Left ventricle myocardium inferior (tissue), 1 donor: Measurements from ENCODE around the gene COL1A1. TPM values are rescaled to one million over a fixed set of nuclear protein-coding genes. Genes with fewer than 3 reads are reported as not detected.

Source experiments
- DNase-seq: peaks from one replicate; pipeline ENCODE4 v3.0.0-alpha.2; 2020
- H3K27ac ChIP-seq: fragments of 200-600 bp; replicated peaks from 2 replicates; pipeline ENCODE4 v1.8.0; 2021
- H3K27me3 ChIP-seq: fragments of 200-600 bp; 2 replicates; pipeline ENCODE4 v1.8.0; 2021; ENCODE audit warnings: low read depth
- H3K36me3 ChIP-seq: fragments of 200-600 bp; 2 replicates; pipeline ENCODE4 v1.8.0; 2021
- H3K4me1 ChIP-seq: fragments of 200-600 bp; 2 replicates; pipeline ENCODE4 v1.8.0; 2021
- H3K4me3 ChIP-seq: fragments of 200-600 bp; 2 replicates; pipeline ENCODE4 v1.8.0; 2021; ENCODE audit warnings: mild to moderate bottlenecking, moderate library complexity
- H3K9me3 ChIP-seq: fragments of 200-600 bp; replicated peaks from 2 replicates; pipeline ENCODE4 v1.8.0; 2021
- intact Hi-C: fragments of 100-400 bp; cut with micrococcal nuclease; formaldehyde crosslinking; loops from one replicate; pipeline ENCODE4 v1.11.0; 2022
- total RNA-seq: library from RNA; stranded (reverse); fragmentation: NEBNext Ultra II Directional; extraction: Animal tissue kit (Norgen Biotek cat#: 25700); gene quantifications from one replicate; pipeline ENCODE4 v1.2.1, GENCODE V29; 2021
- TF ChIP-seq, protein P1 (sequence below): fragments of 200-600 bp; IDR thresholded peaks from 2 replicates; pipeline ENCODE4 v1.8.0; 2021; ENCODE audit warnings: antibody characterized with exemption, mild to moderate bottlenecking, borderline replicate concordance
- donor health status: DM: no; HTN: yes; CAD: no; lungs with severe emphysema.

Gene COL1A1
- total RNA-seq, 1 donor from 2014 or later = 45.8 TPM

DNA sequence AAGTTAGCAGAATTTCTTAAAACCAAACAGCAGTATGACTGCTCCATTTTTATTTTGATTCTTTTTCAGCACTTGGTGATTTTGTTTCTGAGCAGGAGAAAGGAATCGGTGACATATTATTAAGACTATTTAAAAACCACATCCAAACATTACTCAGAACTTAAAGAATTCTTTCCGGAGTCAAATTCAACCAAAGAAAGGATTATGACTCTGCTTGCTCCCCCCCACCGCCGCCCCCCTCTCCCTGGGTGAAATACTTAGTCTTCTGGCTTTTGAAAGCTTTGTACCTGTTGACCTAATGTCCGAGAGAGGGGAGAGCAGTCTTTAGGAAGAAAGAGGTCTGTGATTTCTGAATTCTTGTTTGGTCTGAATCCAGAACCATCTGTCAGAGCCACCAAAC lies 17.9 kb upstream of the COL1A1 start:
- intact Hi-C loops = no loop called here
- peaks cover 52% of the 10 kb centered on the region for H3K4me1 ChIP-seq
- TF ChIP-seq, protein P1, sequence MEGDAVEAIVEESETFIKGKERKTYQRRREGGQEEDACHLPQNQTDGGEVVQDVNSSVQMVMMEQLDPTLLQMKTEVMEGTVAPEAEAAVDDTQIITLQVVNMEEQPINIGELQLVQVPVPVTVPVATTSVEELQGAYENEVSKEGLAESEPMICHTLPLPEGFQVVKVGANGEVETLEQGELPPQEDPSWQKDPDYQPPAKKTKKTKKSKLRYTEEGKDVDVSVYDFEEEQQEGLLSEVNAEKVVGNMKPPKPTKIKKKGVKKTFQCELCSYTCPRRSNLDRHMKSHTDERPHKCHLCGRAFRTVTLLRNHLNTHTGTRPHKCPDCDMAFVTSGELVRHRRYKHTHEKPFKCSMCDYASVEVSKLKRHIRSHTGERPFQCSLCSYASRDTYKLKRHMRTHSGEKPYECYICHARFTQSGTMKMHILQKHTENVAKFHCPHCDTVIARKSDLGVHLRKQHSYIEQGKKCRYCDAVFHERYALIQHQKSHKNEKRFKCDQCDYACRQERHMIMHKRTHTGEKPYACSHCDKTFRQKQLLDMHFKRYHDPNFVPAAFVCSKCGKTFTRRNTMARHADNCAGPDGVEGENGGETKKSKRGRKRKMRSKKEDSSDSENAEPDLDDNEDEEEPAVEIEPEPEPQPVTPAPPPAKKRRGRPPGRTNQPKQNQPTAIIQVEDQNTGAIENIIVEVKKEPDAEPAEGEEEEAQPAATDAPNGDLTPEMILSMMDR = no peak
- H3K9me3 ChIP-seq = no peaks in the 10 kb centered on the region
- peaks cover 26% of the 10 kb centered on the region for H3K27me3 ChIP-seq
- H3K27ac ChIP-seq = peak overlapping the region; percentile 77
- H3K36me3 ChIP-seq = no peaks in the 10 kb centered on the region
- no peak for DNase-seq
- no peak overlapping the region for H3K4me3 ChIP-seq

DNA sequence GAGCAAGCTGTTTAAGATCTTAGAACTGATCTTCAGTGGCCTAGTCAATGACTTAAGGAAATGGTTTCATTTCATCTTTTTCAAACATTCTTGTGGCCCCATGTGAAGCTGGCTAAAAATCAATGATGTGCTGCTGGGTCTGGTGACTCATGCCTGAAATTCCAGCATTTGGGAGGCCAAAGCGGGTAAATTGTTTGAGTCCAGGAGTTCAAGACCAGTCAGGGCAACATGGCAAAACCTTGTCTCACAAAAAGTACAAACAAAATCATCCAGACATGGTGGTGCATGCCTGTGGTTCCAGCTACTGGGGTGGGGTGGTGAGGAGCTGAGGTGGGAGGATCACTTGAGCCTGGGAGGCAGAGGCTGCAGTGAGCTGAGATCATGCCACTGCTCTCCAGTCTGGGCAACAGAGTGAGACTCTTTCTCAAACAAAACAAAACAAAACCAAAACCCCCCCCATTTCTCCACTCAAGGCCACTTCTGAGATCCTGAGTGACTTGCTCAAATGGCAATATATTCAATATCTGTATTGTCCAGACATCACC lies 17.4 kb upstream of the COL1A1 start:
- Histone ChIP-seq H3K4me1 (peaks cover 56% of the 10 kb centered on the region), H3K27me3 (peaks cover 26% of the 10 kb centered on the region), H3K4me3 (no peak overlapping the region), H3K36me3 (no peaks in the 10 kb centered on the region), H3K9me3 (no peaks in the 10 kb centered on the region), H3K27ac (peak overlapping the region; percentile 77)
- intact Hi-C loops = no loop called here
- no peak for DNase-seq
- TF ChIP-seq, protein P1 = no peak

GRCh38 chr17:50218071-50218759 lies 16.8 kb upstream of the COL1A1 start:
- Histone ChIP-seq H3K9me3 (no peaks in the 10 kb centered on the region), H3K4me1 (peaks cover 56% of the 10 kb centered on the region), H3K27me3 (peaks cover 26% of the 10 kb centered on the region), H3K36me3 (no peaks in the 10 kb centered on the region), H3K4me3 (no peak overlapping the region), H3K27ac (peak overlapping the region; percentile 77)
- DNase-seq = no peak
- intact Hi-C loops = no loop called here
- TF ChIP-seq, protein P1 = no peak

- TF ChIP-seq, protein P1 = no peak
- Histone ChIP-seq H3K27me3 (peaks cover 26% of the 10 kb centered on the region), H3K36me3 (no peaks in the 10 kb centered on the region), H3K9me3 (no peaks in the 10 kb centered on the region), H3K4me3 (no peak overlapping the region), H3K4me1 (peaks cover 56% of the 10 kb centered on the region), H3K27ac (peak overlapping the region; percentile 77)
- intact Hi-C loops = no loop called here
- DNase-seq = no peak
Observed at GRCh38 chr17:50217591-50217990, 16.2 kb upstream of the COL1A1 start.

DNA sequence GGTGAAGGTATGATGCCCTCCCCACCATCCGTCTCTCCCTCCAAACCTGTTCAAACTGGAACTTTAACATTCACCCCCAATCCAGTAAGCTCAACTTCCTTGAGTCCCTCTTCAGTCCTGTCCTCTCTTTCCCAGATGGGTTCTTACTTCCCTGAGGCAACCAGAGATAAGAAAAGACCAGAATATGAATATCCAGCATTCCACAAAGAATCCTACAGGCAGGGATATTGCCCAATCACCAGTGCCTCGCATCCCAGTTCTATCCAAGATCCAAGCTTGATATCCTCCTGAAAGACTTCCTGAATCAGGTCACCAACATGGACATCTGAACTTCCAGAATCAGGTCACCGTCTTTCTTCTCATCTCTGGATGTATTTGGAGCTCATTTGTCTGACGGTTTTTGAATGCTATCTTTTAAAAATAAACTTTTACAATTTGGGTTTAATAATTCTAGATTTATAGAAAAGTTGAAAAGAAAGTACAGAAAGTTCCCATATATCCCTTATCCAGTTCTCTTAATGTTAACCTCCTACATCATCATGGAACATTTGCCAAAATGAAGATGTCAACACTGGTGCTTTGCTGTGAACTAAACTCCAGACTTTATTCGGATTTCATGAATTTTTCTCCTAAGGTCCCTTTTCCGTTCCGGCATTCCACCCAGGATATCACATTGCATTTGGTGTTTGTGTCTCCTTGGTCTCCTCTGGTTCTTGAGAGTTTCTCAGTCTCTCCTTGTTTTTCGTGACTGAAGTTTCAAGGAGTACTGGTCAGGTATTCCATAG lies 13.7 kb upstream of the COL1A1 start:
- Histone ChIP-seq H3K36me3 (no peaks in the 10 kb centered on the region), H3K9me3 (no peaks in the 10 kb centered on the region), H3K4me3 (no peak overlapping the region), H3K27me3 (peaks cover 17% of the 10 kb centered on the region), H3K27ac (peak overlapping the region; percentile 76), H3K4me1 (peaks cover 56% of the 10 kb centered on the region)
- TF ChIP-seq, protein P1 = no peak
- DNase-seq = no peak
- intact Hi-C loops = no loop called here
